ENCODE measurements around the gene NRP2. TPM values are rescaled to one million over a fixed set of nuclear protein-coding genes. Genes with fewer than 3 reads are reported as not detected.

Gene NRP2
- total and polyA plus RNA-seq, 4 experiments from 2014 or later: 1.1 to 2.1 TPM; not detected in 2

GRCh38 chr2:205757271-205757670 is 75.0 kb downstream of the NRP2 start:
- H3K27me3 ChIP-seq (ENCODE audit: insufficient read depth, low read length): no peaks in the 10 kb centered on the region
- Mint-ChIP-seq H3K4me3 (no peak overlapping the region), H3K27ac (no peak overlapping the region), H3K27me3 (peaks cover 12 to 14% of the 10 kb centered on the region in 2 donors), H3K4me1 (no peaks in the 10 kb centered on the region), H3K9me3 (peaks cover 0 to 2% (median 0%) of the 10 kb centered on the region in 8 donors), H3K36me3 (no peaks in the 10 kb centered on the region)
- no peak overlapping the region for H3K4me3 ChIP-seq (ENCODE audit: low read length in 2 of 2)
- no peak for DNase-seq
- no peaks in the 10 kb centered on the region for H3K36me3 ChIP-seq (ENCODE audit: insufficient read depth, low read length)
- H3K4me1 ChIP-seq (ENCODE audit: insufficient read depth, low read length): no peaks in the 10 kb centered on the region
- intact Hi-C loops (cut with micrococcal nuclease): no loop called here
- CTCF ChIA-PET (ENCODE audit: partially characterized antibody): no interaction called here
- H3K27ac ChIP-seq (ENCODE audit: low read depth, low read length): no peak overlapping the region
- no peaks in the 10 kb centered on the region for H3K9me3 ChIP-seq (ENCODE audit: control insufficient read depth in 1 of 2, low read length in 2 of 2)
- POLR2A ChIA-PET (ENCODE audit: partially characterized antibody): no interaction called here

DNA sequence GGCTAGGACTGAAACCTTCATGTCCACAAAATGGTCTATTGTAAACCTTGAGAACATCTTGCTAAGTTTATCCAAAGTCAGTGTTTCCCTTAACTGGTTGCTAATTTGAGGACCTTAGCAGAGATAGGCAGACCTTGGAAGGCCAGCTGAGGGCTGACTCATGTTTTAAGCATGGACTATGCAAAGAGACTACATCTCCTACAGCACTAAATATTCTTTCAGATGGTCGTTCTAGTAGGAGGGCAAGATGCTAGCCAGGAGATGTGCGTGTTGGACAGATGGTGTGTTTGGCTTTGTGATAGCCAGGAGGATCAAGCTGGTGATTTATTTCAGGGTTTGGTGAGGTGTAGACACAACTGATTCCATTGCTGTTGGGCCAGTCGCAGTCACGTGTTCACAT is 75.8 kb downstream of the NRP2 start:
- CTCF ChIA-PET (ENCODE audit: partially characterized antibody): interaction anchor here (0.6 to 1.0 kb wide), 2 partner anchors 10 to 1684 kb away, joined by 3 read pairs; no protein-coding TSS in a partner anchor
- Mint-ChIP-seq H3K27ac (no peak overlapping the region), H3K9me3 (peaks cover 0 to 2% (median 0%) of the 10 kb centered on the region in 8 donors), H3K36me3 (no peaks in the 10 kb centered on the region), H3K4me1 (no peaks in the 10 kb centered on the region), H3K4me3 (no peak overlapping the region), H3K27me3 (peaks cover 10 to 20% of the 10 kb centered on the region in 2 donors)
- no peak for DNase-seq
- intact Hi-C loops (cut with micrococcal nuclease): no loop called here
- Histone ChIP-seq H3K36me3 (ENCODE audit: insufficient read depth, low read length) (no peaks in the 10 kb centered on the region), H3K27ac (ENCODE audit: low read depth, low read length) (no peak overlapping the region), H3K4me3 (ENCODE audit: low read length in 2 of 2) (no peak overlapping the region), H3K4me1 (ENCODE audit: insufficient read depth, low read length) (no peaks in the 10 kb centered on the region), H3K27me3 (ENCODE audit: insufficient read depth, low read length) (no peaks in the 10 kb centered on the region), H3K9me3 (ENCODE audit: control insufficient read depth in 1 of 2, low read length in 2 of 2) (no peaks in the 10 kb centered on the region)
- POLR2A ChIA-PET (ENCODE audit: partially characterized antibody): no interaction called here

- Histone ChIP-seq H3K4me1 (ENCODE audit: insufficient read depth, low read length) (no peaks in the 10 kb centered on the region), H3K27me3 (ENCODE audit: insufficient read depth, low read length) (no peaks in the 10 kb centered on the region), H3K9me3 (ENCODE audit: control insufficient read depth in 1 of 2, low read length in 2 of 2) (no peaks in the 10 kb centered on the region), H3K4me3 (ENCODE audit: low read length in 2 of 2) (no peak overlapping the region), H3K36me3 (ENCODE audit: insufficient read depth, low read length) (no peaks in the 10 kb centered on the region), H3K27ac (ENCODE audit: low read depth, low read length) (no peak overlapping the region)
- no peak for DNase-seq
- Mint-ChIP-seq H3K4me3 (no peak overlapping the region), H3K4me1 (peaks cover 0 to under 1% (median 0%) of the 10 kb centered on the region in 4 donors), H3K9me3 (peaks cover 0 to 2% (median 0%) of the 10 kb centered on the region in 8 donors), H3K27me3 (peaks cover 13 to 24% of the 10 kb centered on the region in 2 donors), H3K27ac (no peak overlapping the region), H3K36me3 (no peaks in the 10 kb centered on the region)
- ChIA-PET POLR2A (ENCODE audit: partially characterized antibody) (no interaction called here), CTCF (ENCODE audit: partially characterized antibody) (interaction anchor here (1.0 kb wide), 1 partner anchor 10 kb away, joined by 3 read pairs; no protein-coding TSS in a partner anchor)
- intact Hi-C loops (cut with micrococcal nuclease): no loop called here
These were observed 76.2 kb downstream of the NRP2 start for GRCh38 chr2:205758500-205758899.

DNA sequence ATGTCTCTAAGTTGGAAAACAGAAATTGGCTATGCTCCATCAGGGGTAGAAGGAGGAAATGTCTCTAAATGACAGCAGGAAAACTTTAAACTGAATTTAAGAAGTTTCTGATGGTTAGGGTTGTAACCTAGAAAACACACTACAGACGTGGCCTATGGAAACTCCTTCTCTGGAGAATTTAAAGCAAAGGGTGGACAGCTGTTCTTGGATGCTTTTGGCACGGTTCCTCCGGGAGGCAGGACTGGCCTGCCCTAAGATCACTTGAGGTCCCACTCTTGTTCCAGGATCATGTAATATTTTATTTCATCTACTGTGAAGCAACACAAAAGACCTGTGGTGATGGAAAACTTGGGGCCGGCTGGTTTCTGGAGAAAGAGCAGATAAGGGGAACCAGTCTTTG is 77.0 kb downstream of the NRP2 start:
- H3K36me3 ChIP-seq (ENCODE audit: insufficient read depth, low read length): no peaks in the 10 kb centered on the region
- no peak overlapping the region for H3K4me3 Mint-ChIP-seq

GRCh38 chr2:205759732-205760131 is 77.4 kb downstream of the NRP2 start:
- Histone ChIP-seq H3K4me3 (ENCODE audit: low read length in 2 of 2) (no peak overlapping the region), H3K9me3 (ENCODE audit: control insufficient read depth in 1 of 2, low read length in 2 of 2) (no peaks in the 10 kb centered on the region), H3K36me3 (ENCODE audit: insufficient read depth, low read length) (no peaks in the 10 kb centered on the region), H3K27ac (ENCODE audit: low read depth, low read length) (no peak overlapping the region), H3K27me3 (ENCODE audit: insufficient read depth, low read length) (no peaks in the 10 kb centered on the region), H3K4me1 (ENCODE audit: insufficient read depth, low read length) (no peaks in the 10 kb centered on the region)
- peaks cover 18 to 22% of the 10 kb centered on the region in 2 donors for H3K27me3 Mint-ChIP-seq
- intact Hi-C loops (cut with micrococcal nuclease): no loop called here
- H3K27ac Mint-ChIP-seq: no peak overlapping the region
- ChIA-PET POLR2A (ENCODE audit: partially characterized antibody) (no interaction called here), CTCF (ENCODE audit: partially characterized antibody) (interaction anchor here (1.2 kb wide), 1 partner anchor 9 kb away, joined by 3 read pairs; no protein-coding TSS in a partner anchor)
- peaks cover 0 to 8% (median 2%) of the 10 kb centered on the region in 4 donors for H3K4me1 Mint-ChIP-seq
- H3K4me3 Mint-ChIP-seq: no peak overlapping the region
- peaks cover 0 to 2% (median 0%) of the 10 kb centered on the region in 8 donors for H3K9me3 Mint-ChIP-seq
- DNase-seq: no peak
- no peaks in the 10 kb centered on the region for H3K36me3 Mint-ChIP-seq

More for the DNA sequence above, 77.0 kb downstream of the NRP2 start:
- ChIA-PET CTCF (ENCODE audit: partially characterized antibody) (interaction anchor here (1.0 kb wide), 1 partner anchor 9 kb away, joined by 3 read pairs; no protein-coding TSS in a partner anchor), POLR2A (ENCODE audit: partially characterized antibody) (no interaction called here)
- H3K27ac Mint-ChIP-seq: no peak overlapping the region
- H3K4me3 ChIP-seq (ENCODE audit: low read length in 2 of 2): no peak overlapping the region
- H3K27ac ChIP-seq (ENCODE audit: low read depth, low read length): no peak overlapping the region
- intact Hi-C loops (cut with micrococcal nuclease): no loop called here
- peaks cover 0 to 8% (median 2%) of the 10 kb centered on the region in 4 donors for H3K4me1 Mint-ChIP-seq
- H3K4me1 ChIP-seq (ENCODE audit: insufficient read depth, low read length): no peaks in the 10 kb centered on the region
- no peaks in the 10 kb centered on the region for H3K27me3 ChIP-seq (ENCODE audit: insufficient read depth, low read length)
- no peak for DNase-seq
- H3K27me3 Mint-ChIP-seq: peaks cover 19 to 24% of the 10 kb centered on the region in 2 donors
- no peaks in the 10 kb centered on the region for H3K36me3 Mint-ChIP-seq
- peaks cover 0 to 2% (median 0%) of the 10 kb centered on the region in 8 donors for H3K9me3 Mint-ChIP-seq
- no peaks in the 10 kb centered on the region for H3K9me3 ChIP-seq (ENCODE audit: control insufficient read depth in 1 of 2, low read length in 2 of 2)

- Histone ChIP-seq H3K36me3 (ENCODE audit: insufficient read depth, low read length) (no peaks in the 10 kb centered on the region), H3K4me3 (ENCODE audit: low read length in 2 of 2) (no peak overlapping the region), H3K27me3 (ENCODE audit: insufficient read depth, low read length) (no peaks in the 10 kb centered on the region), H3K4me1 (ENCODE audit: insufficient read depth, low read length) (no peaks in the 10 kb centered on the region), H3K27ac (ENCODE audit: low read depth, low read length) (no peak overlapping the region), H3K9me3 (ENCODE audit: control insufficient read depth in 1 of 2, low read length in 2 of 2) (no peaks in the 10 kb centered on the region)
- Mint-ChIP-seq H3K36me3 (no peaks in the 10 kb centered on the region), H3K4me1 (peaks cover 0 to 8% (median 2%) of the 10 kb centered on the region in 4 donors), H3K27ac (no peak overlapping the region), H3K4me3 (no peak overlapping the region), H3K27me3 (peaks cover 19 to 20% of the 10 kb centered on the region in 2 donors), H3K9me3 (peaks cover 0 to 2% (median 0%) of the 10 kb centered on the region in 8 donors)
- ChIA-PET CTCF (ENCODE audit: partially characterized antibody) (interaction anchor here (1.2 kb wide), 1 partner anchor 8 kb away, joined by 3 read pairs; no protein-coding TSS in a partner anchor), POLR2A (ENCODE audit: partially characterized antibody) (no interaction called here)
- intact Hi-C loops (cut with micrococcal nuclease): no loop called here
- DNase-seq: no peak
These were observed 77.9 kb downstream of the NRP2 start for GRCh38 chr2:205760157-205760556.

DNA sequence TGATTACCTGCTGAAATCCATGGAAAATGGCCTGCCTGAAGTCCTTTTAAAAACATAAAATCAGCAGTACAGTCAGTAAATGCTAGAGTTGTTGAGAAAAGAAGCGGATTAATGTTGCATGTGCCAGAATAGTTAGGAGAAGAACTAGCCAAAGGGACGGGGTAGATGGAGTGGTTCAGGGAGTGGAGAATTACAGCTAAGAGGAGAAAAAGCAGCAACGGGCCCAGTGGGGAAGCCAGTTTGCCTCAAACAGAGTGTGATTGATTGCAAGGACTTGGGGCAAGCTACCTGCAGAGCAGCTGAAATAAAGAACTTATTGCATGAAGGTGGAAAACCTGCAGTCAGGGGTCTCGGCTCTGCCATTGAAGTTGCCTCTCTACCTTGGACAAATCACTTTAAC is 79.1 kb downstream of the NRP2 start:
- no peaks in the 10 kb centered on the region for H3K36me3 Mint-ChIP-seq
- peaks cover 26 to 27% of the 10 kb centered on the region in 2 donors for H3K27me3 Mint-ChIP-seq
- CTCF ChIA-PET (ENCODE audit: partially characterized antibody): interaction anchor here (1.1 kb wide), 1 partner anchor 186 kb away, joined by 3 read pairs; no protein-coding TSS in a partner anchor
- H3K9me3 ChIP-seq (ENCODE audit: control insufficient read depth in 1 of 2, low read length in 2 of 2): no peaks in the 10 kb centered on the region
- no peaks in the 10 kb centered on the region for H3K36me3 ChIP-seq (ENCODE audit: insufficient read depth, low read length)
- H3K27ac Mint-ChIP-seq: no peak overlapping the region
- H3K4me1 Mint-ChIP-seq: peaks cover 0 to 8% (median 2%) of the 10 kb centered on the region in 4 donors
- H3K4me3 Mint-ChIP-seq: no peak overlapping the region
- peaks cover 0 to 2% (median 0%) of the 10 kb centered on the region in 8 donors for H3K9me3 Mint-ChIP-seq
- no peak overlapping the region for H3K4me3 ChIP-seq (ENCODE audit: low read length in 2 of 2)
- POLR2A ChIA-PET (ENCODE audit: partially characterized antibody): no interaction called here
- intact Hi-C loops (cut with micrococcal nuclease): no loop called here
- no peaks in the 10 kb centered on the region for H3K27me3 ChIP-seq (ENCODE audit: insufficient read depth, low read length)
- no peak for DNase-seq
- no peak overlapping the region for H3K27ac ChIP-seq (ENCODE audit: low read depth, low read length)
- no peaks in the 10 kb centered on the region for H3K4me1 ChIP-seq (ENCODE audit: insufficient read depth, low read length)
